Stimulated activated effector memory CD8-positive, alpha-beta T cell treated with anti-CD3 and anti-CD28 coated beads, Interleukin-12 subunit alpha, Interleukin-12 subunit beta, amount 100 ng/mL, for 72 hours (primary cell): ENCODE data around the gene ITIH1.

ENCODE experiments used
- ATAC-seq: fragments of 150-1000 bp; cut with Tn5 transposase; 2 replicates; pipeline ENCODE4 v1.10.0; 2021
- DNase-seq, 2 donors: peaks; one replicate each; pipeline ENCODE4 v3.0.0; 2021 to 2022; ENCODE audit warnings: low spot score in 2 of 2
- H3K27ac Mint-ChIP-seq: one replicate; pipeline ENCODE4 v1.8.0; 2022; ENCODE audit warnings: mild to moderate bottlenecking, mixed read lengths
- H3K36me3 Mint-ChIP-seq: one replicate; pipeline ENCODE4 v1.8.0; 2022; ENCODE audit warnings: mild to moderate bottlenecking, mixed read lengths
- H3K4me1 Mint-ChIP-seq: one replicate; pipeline ENCODE4 v1.8.0; 2022; ENCODE audit warnings: mixed read lengths
- H3K4me3 Mint-ChIP-seq: one replicate; pipeline ENCODE4 v1.8.0; 2022; ENCODE audit warnings: mild to moderate bottlenecking, mixed read lengths
- H3K9me3 Mint-ChIP-seq: one replicate; pipeline ENCODE4 v1.8.0; 2022; ENCODE audit warnings: mixed read lengths

The ITIH1 gene

GRCh38 chr3:52781741-52782140 is 4.3 kb downstream of the ITIH1 start:
- Mint-ChIP-seq H3K4me1 (peaks cover 6% of the 10 kb centered on the region), H3K4me3 (no peak overlapping the region), H3K9me3 (no peaks in the 10 kb centered on the region), H3K27ac (no peak overlapping the region), H3K36me3 (no peaks in the 10 kb centered on the region)
- no peak for DNase-seq
- peak; percentile 47 for ATAC-seq

GRCh38 chr3:52782412-52783210 is 5.2 kb downstream of the ITIH1 start:
- Mint-ChIP-seq H3K4me1 (peaks cover 11% of the 10 kb centered on the region), H3K36me3 (no peaks in the 10 kb centered on the region), H3K4me3 (no peak overlapping the region), H3K9me3 (no peaks in the 10 kb centered on the region), H3K27ac (no peak overlapping the region)
- DNase-seq (no peak), ATAC-seq (no peak)

DNA sequence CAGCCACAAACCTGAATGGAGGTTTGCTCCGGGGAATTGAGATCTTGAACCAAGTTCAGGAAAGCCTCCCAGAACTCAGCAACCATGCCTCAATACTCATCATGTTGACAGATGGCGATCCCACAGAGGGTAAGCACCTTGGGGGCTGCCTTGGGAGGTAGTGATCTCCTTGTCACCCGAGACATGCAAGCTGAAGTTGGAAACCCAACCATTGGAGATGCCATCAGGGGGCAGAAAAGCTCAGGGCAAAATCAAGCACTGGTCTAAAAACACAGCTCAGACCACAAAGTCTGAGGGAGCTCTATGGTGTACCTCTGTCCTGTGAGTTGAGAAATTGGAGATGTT is 5.8 kb downstream of the ITIH1 start:
- ATAC-seq (no peak), DNase-seq (no peak)
- peaks cover 11% of the 10 kb centered on the region for H3K4me1 Mint-ChIP-seq
- H3K36me3 Mint-ChIP-seq: no peaks in the 10 kb centered on the region
- H3K27ac Mint-ChIP-seq: no peak overlapping the region
- no peak overlapping the region for H3K4me3 Mint-ChIP-seq
- H3K9me3 Mint-ChIP-seq: no peaks in the 10 kb centered on the region

- no peak overlapping the region for H3K27ac Mint-ChIP-seq
- H3K4me3 Mint-ChIP-seq: no peak overlapping the region
- peaks cover 11% of the 10 kb centered on the region for H3K4me1 Mint-ChIP-seq
- H3K9me3 Mint-ChIP-seq: no peaks in the 10 kb centered on the region
- ATAC-seq: no peak
- no peak for DNase-seq
- H3K36me3 Mint-ChIP-seq: no peaks in the 10 kb centered on the region
Measured at GRCh38 chr3:52784021-52784621, 6.7 kb downstream of the ITIH1 start.

GRCh38 chr3:52784931-52785590 is 7.7 kb downstream of the ITIH1 start:
- H3K36me3 Mint-ChIP-seq: no peaks in the 10 kb centered on the region
- no peak overlapping the region for H3K27ac Mint-ChIP-seq
- peaks cover 11% of the 10 kb centered on the region for H3K4me1 Mint-ChIP-seq
- ATAC-seq: no peak
- H3K4me3 Mint-ChIP-seq: no peak overlapping the region
- H3K9me3 Mint-ChIP-seq: no peaks in the 10 kb centered on the region
- DNase-seq: no peak

DNA sequence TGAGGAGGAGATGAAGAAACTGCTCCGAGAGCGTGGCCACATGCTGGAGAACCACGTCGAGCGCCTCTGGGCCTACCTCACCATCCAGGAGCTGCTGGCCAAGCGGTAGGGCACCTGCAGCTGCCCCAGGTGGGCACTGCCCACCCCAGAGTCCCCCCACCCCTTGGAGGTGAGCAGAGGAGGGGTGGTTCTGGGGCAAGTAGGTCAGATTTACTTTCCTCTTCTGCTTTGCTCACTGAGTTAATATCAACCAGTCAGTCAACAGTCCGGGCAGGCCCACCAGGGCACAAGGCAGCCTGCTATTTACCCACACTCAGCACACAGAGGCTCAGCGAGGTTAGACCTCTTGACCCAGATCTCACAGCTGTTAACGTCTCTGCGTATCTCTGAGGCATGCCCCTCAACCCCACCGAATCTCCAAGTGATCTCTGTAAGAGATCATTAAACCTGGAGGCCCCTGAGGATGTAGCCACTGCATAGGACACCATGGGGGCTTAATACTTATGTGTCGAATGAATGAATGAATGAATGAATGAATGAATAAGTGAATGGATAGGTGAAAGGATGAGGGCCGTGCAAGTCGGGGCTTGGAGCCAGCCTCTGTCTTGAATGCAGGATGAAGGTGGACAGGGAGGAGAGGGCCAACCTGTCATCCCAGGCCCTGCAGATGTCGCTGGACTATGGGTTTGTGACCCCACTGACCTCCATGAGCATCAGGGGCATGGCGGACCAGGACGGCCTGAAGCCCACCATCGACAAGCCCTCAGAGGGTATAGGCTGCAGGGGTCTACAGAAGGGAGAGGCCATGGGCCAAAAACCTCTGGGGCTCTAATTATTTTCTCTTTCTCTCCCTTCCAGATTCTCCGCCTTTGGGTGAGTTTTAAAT is 9.2 kb downstream of the ITIH1 start:
- H3K9me3 Mint-ChIP-seq: no peaks in the 10 kb centered on the region
- H3K4me3 Mint-ChIP-seq: no peak overlapping the region
- H3K27ac Mint-ChIP-seq: no peak overlapping the region
- no peaks in the 10 kb centered on the region for H3K36me3 Mint-ChIP-seq
- peaks cover 11% of the 10 kb centered on the region for H3K4me1 Mint-ChIP-seq
- DNase-seq (no peak), ATAC-seq (no peak)

GRCh38 chr3:52787246-52787645 is 9.8 kb downstream of the ITIH1 start:
- no peaks in the 10 kb centered on the region for H3K36me3 Mint-ChIP-seq
- H3K4me1 Mint-ChIP-seq: peaks cover 5% of the 10 kb centered on the region
- H3K27ac Mint-ChIP-seq: no peak overlapping the region
- no peak for ATAC-seq
- no peak overlapping the region for H3K4me3 Mint-ChIP-seq
- DNase-seq: no peak
- no peaks in the 10 kb centered on the region for H3K9me3 Mint-ChIP-seq

- Mint-ChIP-seq H3K27ac (no peak overlapping the region), H3K4me3 (no peak overlapping the region), H3K9me3 (no peaks in the 10 kb centered on the region), H3K36me3 (no peaks in the 10 kb centered on the region), H3K4me1 (peaks cover 4% of the 10 kb centered on the region)
- no peak for DNase-seq
- no peak for ATAC-seq
Measured at GRCh38 chr3:52787672-52788625, 10.6 kb downstream of the ITIH1 start.

DNA sequence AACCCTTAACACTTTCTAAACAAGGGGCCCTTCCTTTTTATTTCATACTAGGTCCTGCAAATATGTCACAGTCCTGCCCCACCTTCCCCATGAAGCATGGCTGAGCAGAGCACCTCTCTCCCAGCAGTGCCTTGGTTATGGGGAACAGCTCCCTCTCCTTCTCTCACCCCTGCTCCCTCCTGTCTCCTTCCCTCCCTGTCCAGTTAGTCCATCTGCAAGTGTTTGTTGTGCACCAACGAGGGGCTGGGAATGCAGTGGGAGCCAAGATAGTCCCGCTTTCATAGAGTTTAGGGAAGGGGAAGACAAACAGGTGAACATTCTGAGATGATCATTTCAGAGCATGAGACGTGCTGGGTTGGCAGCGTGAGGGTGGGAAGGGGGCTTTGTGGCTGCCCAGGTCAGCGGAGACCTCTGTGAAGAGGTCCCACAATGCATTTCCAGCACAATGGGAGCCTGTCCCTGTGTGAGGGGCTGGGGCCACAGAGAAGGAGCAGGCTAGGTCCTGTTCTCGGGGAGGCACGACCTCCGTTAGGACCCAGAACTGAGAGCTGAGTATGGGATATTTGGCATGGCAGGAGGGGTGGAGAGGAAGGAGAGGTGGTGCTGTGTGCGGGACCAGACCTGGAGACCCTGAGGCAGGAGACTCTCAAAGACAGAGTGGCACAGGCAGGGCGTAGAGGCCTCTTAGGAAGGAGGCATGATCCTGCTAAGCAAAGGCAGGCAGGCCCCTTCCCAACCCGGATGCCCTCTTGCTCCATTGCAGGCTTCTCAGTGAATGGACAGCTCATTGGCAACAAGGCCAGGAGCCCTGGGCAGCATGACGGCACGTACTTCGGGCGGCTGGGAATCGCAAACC is 11.7 kb downstream of the ITIH1 start:
- no peak overlapping the region for H3K4me3 Mint-ChIP-seq
- ATAC-seq: no peak
- H3K9me3 Mint-ChIP-seq: no peaks in the 10 kb centered on the region

DNA sequence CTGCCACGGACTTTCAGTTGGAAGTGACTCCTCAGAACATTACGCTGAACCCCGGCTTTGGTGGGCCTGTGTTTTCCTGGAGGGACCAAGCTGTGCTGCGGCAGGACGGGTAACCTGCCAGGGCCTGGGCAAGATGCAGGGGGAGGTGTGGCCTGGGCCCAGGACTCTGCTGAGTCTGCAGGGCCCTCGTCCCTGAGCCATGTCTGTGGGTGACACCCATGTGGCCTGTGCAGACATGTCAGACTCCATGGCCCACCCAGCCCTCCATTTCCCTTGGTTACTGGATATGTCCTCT is 12.3 kb downstream of the ITIH1 start:
- no peak for DNase-seq
- ATAC-seq: no peak
- H3K4me3 Mint-ChIP-seq: no peak overlapping the region
- H3K9me3 Mint-ChIP-seq: no peaks in the 10 kb centered on the region
- H3K36me3 Mint-ChIP-seq: no peaks in the 10 kb centered on the region
- H3K4me1 Mint-ChIP-seq: peaks cover 4% of the 10 kb centered on the region
- H3K27ac Mint-ChIP-seq: peak overlapping the region; percentile 38

More for the DNA sequence above, 11.7 kb downstream of the ITIH1 start:
- Mint-ChIP-seq H3K4me1 (peaks cover 4% of the 10 kb centered on the region), H3K27ac (peak overlapping the region; percentile 38), H3K36me3 (no peaks in the 10 kb centered on the region)
- DNase-seq: no peak

GRCh38 chr3:52790337-52790736 is 12.9 kb downstream of the ITIH1 start:
- no peak overlapping the region for H3K27ac Mint-ChIP-seq
- DNase-seq: no peak

GRCh38 chr3:52790741-52791140 is 13.3 kb downstream of the ITIH1 start:
- no peak overlapping the region for H3K27ac Mint-ChIP-seq
- ATAC-seq: no peak
- no peaks in the 10 kb centered on the region for H3K36me3 Mint-ChIP-seq
- H3K4me3 Mint-ChIP-seq: no peak overlapping the region
- H3K4me1 Mint-ChIP-seq: peaks cover 4% of the 10 kb centered on the region
- H3K9me3 Mint-ChIP-seq: no peaks in the 10 kb centered on the region
- DNase-seq: no peak

More at GRCh38 chr3:52790337-52790736, 12.9 kb downstream of the ITIH1 start:
- Mint-ChIP-seq H3K36me3 (no peaks in the 10 kb centered on the region), H3K4me3 (no peak overlapping the region), H3K9me3 (no peaks in the 10 kb centered on the region), H3K4me1 (peaks cover 4% of the 10 kb centered on the region)
- no peak for ATAC-seq

- Mint-ChIP-seq H3K4me3 (no peak overlapping the region), H3K36me3 (no peaks in the 10 kb centered on the region), H3K4me1 (peaks cover 4% of the 10 kb centered on the region), H3K9me3 (no peaks in the 10 kb centered on the region), H3K27ac (no peak overlapping the region)
- no peak for DNase-seq
- ATAC-seq: no peak
Measured at GRCh38 chr3:52791366-52791765, 14.0 kb downstream of the ITIH1 start.

GRCh38 chr3:52791928-52792327 is 14.5 kb downstream of the ITIH1 start:
- Mint-ChIP-seq H3K9me3 (no peaks in the 10 kb centered on the region), H3K4me1 (peaks cover 4% of the 10 kb centered on the region), H3K4me3 (no peak overlapping the region), H3K36me3 (no peaks in the 10 kb centered on the region), H3K27ac (no peak overlapping the region)
- ATAC-seq (no peak), DNase-seq (no peak)
